Left renal pelvis (tissue), 4 donors: ENCODE data around the gene CYBC1. TPM values are rescaled to one million over a fixed set of nuclear protein-coding genes. Genes with fewer than 3 reads are reported as not detected.

ENCODE experiments used
- DNase-seq, 4 donors: peaks; one replicate each; pipeline ENCODE4 v3.0.0-alpha.2; 2013; ENCODE audit warnings: low read depth in 4 of 4, low spot score in 3 of 4
- polyA plus RNA-seq, 4 donors: library from polyadenylated mRNA; unstranded; fragments of 120-200 nt; gene quantifications; one replicate each; pipeline ENCODE4 v1.2.1, GENCODE V29; 2013; ENCODE audit not compliant: insufficient read length in 4 of 4

Gene CYBC1
- polyA plus RNA-seq, 4 donors: 44.8 to 63.0 (median 50.0) TPM

- DNase-seq: no peak
These were observed 39.0 kb downstream of the CYBC1 start for GRCh38 chr17:82411396-82412053.

- DNase-seq: no peak
These were observed 40.4 kb downstream of the CYBC1 start for GRCh38 chr17:82410014-82410716.

- DNase-seq: no peak
These were observed 41.6 kb downstream of the CYBC1 start for GRCh38 chr17:82408938-82409318.

DNA sequence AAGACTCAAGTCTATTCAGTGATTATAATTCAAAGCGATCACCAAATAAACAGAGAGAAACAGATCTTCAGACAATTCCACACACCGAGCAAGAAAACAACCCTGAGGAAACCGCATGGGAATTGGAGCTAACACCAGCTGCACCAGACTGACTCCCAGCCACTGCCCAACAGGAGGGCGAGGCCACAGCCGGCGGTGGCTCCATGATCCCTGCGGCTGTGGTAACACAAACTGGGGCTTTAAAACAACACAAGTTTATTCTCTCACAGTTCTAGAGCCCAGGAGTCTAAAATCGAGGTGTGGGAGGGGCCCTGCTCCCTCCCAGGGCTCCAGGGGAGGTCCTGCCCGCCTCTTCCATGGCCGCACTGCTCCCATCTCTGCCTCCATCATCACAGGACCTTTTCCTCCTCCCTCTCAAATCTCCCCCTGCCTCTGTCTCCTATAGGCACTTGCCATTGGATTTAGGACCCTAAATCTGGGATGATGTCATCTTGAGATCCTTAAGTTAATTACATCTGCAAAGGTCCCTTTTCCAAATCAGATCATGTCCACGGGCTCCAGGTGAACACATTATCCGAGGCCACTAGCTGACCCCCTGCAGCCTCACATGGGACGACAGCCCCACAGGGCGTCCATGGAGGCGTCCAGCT lies 42.1 kb downstream of the CYBC1 start:
- DNase-seq: no peak

DNA sequence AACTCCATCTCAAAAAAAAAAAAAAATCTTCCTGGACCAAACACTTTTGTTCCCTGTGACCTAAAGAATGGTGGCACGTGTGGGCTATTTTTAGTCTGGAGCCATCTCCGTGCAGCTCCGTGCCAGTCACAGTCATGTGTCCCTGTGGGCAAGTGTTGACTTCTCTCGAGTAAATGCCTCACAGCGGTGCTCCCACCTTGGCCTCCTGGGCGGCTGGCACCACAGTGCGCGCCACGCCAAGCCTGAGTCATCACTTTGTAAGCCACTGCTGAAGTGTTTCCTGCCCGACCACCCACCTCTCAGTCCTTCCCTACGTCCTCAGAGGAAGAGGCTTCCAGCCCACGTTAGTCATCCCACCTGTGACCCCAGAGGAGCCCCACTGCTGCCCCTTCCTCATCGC lies 43.3 kb downstream of the CYBC1 start:
- DNase-seq: no peak

GRCh38 chr17:82406131-82406671 lies 44.4 kb downstream of the CYBC1 start:
- no peak for DNase-seq

GRCh38 chr17:82405051-82405450 lies 45.5 kb downstream of the CYBC1 start:
- DNase-seq: no peak

DNA sequence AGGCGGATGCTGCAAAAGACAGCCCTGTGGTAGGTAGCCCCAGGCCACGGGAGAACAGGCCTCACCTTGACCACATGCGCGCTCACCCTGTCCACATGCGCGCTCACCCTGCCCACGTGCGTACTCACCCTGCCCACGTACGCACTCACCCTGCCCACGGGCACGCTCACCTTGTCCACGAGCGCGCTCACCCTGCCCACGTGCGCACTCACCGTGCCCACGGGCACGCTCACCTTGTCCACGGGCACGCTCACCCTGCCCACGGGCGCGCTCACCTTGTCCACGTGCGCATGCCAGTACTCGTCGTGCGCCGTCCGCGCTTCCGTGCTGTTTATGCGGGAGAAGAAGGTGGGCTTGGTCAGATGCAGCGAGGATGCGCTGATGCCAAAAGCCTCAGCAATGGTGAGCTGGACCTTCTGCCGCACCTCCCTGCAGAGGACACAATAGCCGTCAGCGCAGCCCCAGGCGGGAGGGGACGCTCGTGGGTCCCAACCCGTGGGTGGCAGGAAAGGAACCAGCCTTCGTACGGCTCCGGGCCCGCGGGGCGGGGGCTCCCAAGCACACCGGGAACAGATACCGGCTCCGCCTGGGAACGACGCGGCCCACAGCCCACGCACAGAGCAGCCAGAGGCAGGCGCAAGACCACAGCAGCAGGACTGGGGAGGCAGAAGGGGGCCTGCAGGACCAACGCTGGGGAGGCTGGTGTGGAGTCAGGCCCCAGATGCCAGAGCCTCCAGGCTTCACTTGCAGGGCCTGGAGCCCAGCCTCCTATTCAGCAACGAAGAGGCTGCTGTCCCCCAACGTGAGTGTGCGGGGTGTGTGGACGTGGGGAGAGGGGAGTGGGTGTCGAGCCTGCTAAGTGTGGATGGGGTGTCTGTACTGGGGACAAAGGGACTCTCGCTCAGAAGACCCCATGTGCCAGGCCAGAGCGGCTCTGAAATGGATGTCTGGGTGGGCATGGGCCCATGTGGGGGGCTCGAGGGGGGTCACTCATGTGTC lies 46.6 kb downstream of the CYBC1 start:
- DNase-seq: no peak

- DNase-seq: no peak
These were observed 47.7 kb downstream of the CYBC1 start for GRCh38 chr17:82402865-82403264.

DNA sequence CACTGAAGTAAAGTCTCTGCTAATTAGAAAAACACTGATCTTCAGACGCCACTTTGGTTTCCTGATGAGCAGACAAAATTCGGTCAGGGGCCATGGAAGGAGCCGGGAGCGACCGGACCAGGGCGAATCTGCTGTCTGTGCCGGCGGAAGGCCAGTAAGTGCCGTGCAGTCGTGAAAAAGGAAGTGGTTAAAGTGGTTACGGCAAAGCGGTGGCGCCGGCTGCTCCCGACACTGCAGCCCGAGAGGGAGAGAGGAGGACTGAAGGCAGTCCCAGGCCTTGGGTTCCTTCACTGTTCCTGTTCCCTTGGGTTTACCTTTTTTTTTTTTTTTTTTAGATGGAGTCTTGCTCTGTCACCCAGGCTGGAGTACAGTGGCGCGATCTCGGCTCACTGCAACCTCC lies 49.7 kb downstream of the CYBC1 start:
- DNase-seq: no peak

DNA sequence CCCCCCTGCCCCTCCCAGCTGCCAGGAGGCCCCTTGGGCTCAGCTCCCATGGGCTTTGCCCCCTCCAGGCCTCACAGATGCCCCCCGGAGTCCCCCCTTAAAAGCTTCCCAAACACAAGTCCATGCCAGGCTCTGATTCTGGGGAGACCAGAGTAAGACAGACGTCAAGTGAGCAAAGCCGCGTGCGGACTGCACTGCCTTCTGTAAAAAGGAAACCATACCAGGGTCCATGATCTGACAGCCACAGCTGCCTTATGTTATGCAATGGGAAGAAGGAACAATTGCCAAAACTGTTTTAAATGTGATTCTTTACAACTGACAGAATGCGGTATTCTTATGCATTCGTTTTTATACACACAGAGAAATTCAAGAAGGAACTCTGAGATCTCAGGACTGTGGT lies 50.3 kb downstream of the CYBC1 start:
- no peak for DNase-seq

GRCh38 chr17:82399601-82400101 lies 50.9 kb downstream of the CYBC1 start:
- DNase-seq: no peak

- no peak for DNase-seq
These were observed 51.5 kb downstream of the CYBC1 start for GRCh38 chr17:82399041-82399441.

DNA sequence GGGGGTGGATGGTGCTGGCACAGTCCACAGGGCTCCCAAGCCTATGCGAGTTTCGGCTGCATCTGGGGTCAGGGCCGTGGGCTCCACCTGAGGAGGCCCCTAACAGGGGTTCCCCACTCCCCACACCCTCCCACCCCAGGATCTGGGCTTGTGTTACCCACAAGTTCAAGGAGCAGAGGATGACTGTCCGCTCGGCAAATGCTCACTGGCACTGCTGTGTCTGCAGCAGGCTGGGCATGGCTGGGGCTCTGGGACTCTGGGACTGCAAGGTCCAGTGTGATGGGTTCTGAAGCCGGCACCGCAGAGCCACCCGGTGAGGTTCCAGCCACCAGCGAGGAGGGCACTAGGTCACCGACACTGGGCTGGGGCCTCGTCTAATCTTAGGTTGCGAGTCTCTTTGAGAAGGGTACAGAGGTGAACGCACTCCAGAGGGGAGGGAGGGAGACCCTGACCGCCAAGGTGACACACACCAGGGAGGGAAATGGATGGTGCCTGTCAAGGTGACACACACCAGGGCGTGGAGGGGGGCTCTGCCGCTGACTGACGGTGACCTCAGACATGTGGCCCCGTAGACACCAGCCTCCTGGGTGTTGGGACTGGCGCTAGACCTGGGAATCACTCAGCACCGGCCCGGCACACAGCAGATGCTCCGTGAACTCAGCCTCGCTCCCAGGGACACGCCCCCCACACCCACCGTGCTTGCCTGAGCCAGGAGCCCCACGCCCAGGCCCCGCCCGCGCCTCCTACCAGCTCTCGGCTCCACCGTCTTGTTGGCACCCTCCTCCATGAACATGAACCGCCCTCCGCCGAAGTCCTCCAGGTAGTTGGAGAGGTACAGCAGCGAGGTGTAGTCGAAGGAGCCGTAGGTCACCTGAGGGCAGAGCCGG lies 52.9 kb downstream of the CYBC1 start:
- DNase-seq: no peak

- DNase-seq: no peak
These were observed 53.7 kb downstream of the CYBC1 start for GRCh38 chr17:82396601-82397435.

DNA sequence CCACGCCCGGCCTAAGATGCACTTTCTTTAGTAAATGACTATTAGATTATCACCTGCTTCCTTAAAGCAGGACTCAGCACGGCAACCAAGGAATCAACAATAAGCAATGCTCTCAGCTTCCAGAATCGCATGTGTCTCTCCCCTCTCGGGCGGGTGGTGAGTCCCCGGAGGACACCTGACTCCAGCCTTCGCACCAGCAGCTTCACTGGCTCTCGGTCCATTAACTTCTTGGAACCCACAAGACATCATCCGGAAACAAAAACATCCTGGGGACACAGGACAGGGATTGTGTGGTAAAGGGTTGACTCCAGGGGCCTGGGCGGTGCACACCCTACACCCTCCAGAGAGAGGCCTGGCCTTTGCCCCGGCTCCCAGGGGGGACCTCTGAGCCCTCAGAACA lies 56.3 kb downstream of the CYBC1 start:
- no peak for DNase-seq

DNA sequence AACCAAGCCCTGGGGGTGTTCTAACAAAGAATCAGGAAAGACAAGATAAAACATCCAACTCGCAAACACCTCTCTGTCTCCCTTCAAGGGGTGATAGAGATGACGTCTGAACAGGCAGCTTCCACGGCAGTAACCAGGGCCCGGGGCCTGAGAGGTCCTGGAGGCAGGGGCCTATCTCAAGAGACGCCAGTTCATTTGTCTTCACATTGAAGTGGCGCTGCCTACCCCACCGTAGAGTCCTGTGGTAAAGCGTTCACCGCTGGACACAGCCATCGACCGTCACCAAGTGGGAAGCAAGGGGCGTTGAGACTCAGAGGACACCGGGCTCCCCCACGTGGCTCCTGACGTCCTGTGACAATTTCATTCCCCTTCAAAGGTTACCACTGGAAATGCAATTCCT lies 57.6 kb downstream of the CYBC1 start:
- DNase-seq: no peak
